ENCODE results near the gene HOXB4. TPM values are rescaled to one million over a fixed set of nuclear protein-coding genes. Genes with fewer than 3 reads are reported as not detected.
A peak's percentile ranks its signal among the peaks of the same experiment; 100 is the strongest.

The HOXB4 gene
- total RNA-seq, 1 experiment from 2014 or later, result not detected

GRCh38 chr17:48577330-48577945 lies 712 bp downstream of the HOXB4 start:
- peak overlapping the region in 1 of 2 experiments; percentile 70; a peak in 3 of 5 replicates for H3K4me3 Mint-ChIP-seq
- Histone ChIP-seq H2BK12ac (ENCODE audit: insufficient read length, low read depth, low read length) (no peak overlapping the region), H3K9me3 (ENCODE audit: control insufficient read depth, low read depth, low read length) (no peaks in the 10 kb centered on the region), H3K23ac (ENCODE audit: insufficient read length, low read depth, low read length) (no peak overlapping the region), H3T11ph (ENCODE audit: low read length) (no peak overlapping the region), H3K14ac (ENCODE audit: insufficient read depth, low read length) (no peak overlapping the region), H3K9ac (ENCODE audit: extremely low read depth, insufficient read length, low read length) (no peak overlapping the region), H2AK5ac (ENCODE audit: insufficient read length, low read length) (no peak overlapping the region), H3K4me1 (ENCODE audit: insufficient read depth, low read length) (no peaks in the 10 kb centered on the region), H3K23me2 (ENCODE audit: insufficient read length, low read depth, low read length, poor library complexity, severe bottlenecking) (no peaks in the 10 kb centered on the region), H3K79me1 (ENCODE audit: insufficient read depth, low read depth, low read length, poor library complexity, severe bottlenecking) (no peaks in the 10 kb centered on the region), H2BK20ac (ENCODE audit: low read depth, low read length, poor library complexity, severe bottlenecking) (no peak overlapping the region), H3K27ac (ENCODE audit: insufficient read length, low read depth, low read length) (no peak overlapping the region), H2BK120ac (ENCODE audit: low read depth, low read length, poor library complexity, severe bottlenecking) (no peak overlapping the region), H4K91ac (ENCODE audit: insufficient read length, low read depth, low read length) (no peak overlapping the region), H4K8ac (replicated peaks; ENCODE audit: insufficient read length, low read depth, low read length) (no peak overlapping the region), H2BK5ac (ENCODE audit: insufficient read length, low read length) (no peak overlapping the region), H3K4me2 (ENCODE audit: insufficient read depth, insufficient read length, low read length) (no peak overlapping the region), H4K5ac (ENCODE audit: insufficient read length, low read depth, low read length) (no peak overlapping the region), H3K27me3 (ENCODE audit: insufficient read depth, low read length) (peaks cover 96% of the 10 kb centered on the region), H2AFZ (ENCODE audit: low read length) (no peak overlapping the region), H3K56ac (ENCODE audit: insufficient read length, low read depth, low read length) (no peak overlapping the region), H4K20me1 (ENCODE audit: control insufficient read depth, insufficient read depth, insufficient read length) (no peaks in the 10 kb centered on the region), H2BK15ac (ENCODE audit: low read depth, low read length) (no peak overlapping the region), H3K18ac (ENCODE audit: insufficient read length, low read depth, low read length) (no peak overlapping the region), H3K4ac (ENCODE audit: low read depth, low read length) (no peak overlapping the region), H3K79me2 (ENCODE audit: insufficient read depth, low read length) (no peaks in the 10 kb centered on the region)
- DNase-seq, result no peak
- no peaks in the 10 kb centered on the region; a peak in 2 of 7 replicates for H3K36me3 Mint-ChIP-seq (ENCODE audit: insufficient read depth in 1 of 3, low read depth in 3 of 3)
- peaks cover 2 to 31% of the 10 kb centered on the region in 2 experiments for H3K4me1 Mint-ChIP-seq
- no peak overlapping the region for H3K27ac Mint-ChIP-seq
- peaks cover 7 to 17% of the 10 kb centered on the region in 2 experiments; a peak in 4 of 5 replicates for H3K9me3 Mint-ChIP-seq
- TF ChIP-seq, protein P1, sequence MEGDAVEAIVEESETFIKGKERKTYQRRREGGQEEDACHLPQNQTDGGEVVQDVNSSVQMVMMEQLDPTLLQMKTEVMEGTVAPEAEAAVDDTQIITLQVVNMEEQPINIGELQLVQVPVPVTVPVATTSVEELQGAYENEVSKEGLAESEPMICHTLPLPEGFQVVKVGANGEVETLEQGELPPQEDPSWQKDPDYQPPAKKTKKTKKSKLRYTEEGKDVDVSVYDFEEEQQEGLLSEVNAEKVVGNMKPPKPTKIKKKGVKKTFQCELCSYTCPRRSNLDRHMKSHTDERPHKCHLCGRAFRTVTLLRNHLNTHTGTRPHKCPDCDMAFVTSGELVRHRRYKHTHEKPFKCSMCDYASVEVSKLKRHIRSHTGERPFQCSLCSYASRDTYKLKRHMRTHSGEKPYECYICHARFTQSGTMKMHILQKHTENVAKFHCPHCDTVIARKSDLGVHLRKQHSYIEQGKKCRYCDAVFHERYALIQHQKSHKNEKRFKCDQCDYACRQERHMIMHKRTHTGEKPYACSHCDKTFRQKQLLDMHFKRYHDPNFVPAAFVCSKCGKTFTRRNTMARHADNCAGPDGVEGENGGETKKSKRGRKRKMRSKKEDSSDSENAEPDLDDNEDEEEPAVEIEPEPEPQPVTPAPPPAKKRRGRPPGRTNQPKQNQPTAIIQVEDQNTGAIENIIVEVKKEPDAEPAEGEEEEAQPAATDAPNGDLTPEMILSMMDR (conservative IDR thresholded peaks at IDR 0.05), result no peak
- H3K27me3 Mint-ChIP-seq (ENCODE audit: low read depth), result peaks cover 45% of the 10 kb centered on the region
- no CpG with 5 or more reads among the region's 19 CpGs for WGBS (ENCODE audit: extremely low coverage, insufficient read length, low lambda C conversion rate)

Measured in H9 (cell line).